BJ (cell line): ENCODE measurements around the gene PI16. TPM values are rescaled to one million over a fixed set of nuclear protein-coding genes. Genes with fewer than 3 reads are reported as not detected.

Source experiments
- CTCF ChIA-PET: fragments of 350-600 bp; formaldehyde crosslinking; extraction: SDS; loops from one replicate; lab custom pipeline; 2021; ENCODE audit warnings: antibody characterized with exemption, inconsistent platforms; lab: Yijun Ruan, JAX
- POLR2A ChIA-PET: fragments of 300-600 bp; sonication (Branson Sonifier 250); formaldehyde crosslinking; extraction: SDS; loops from one replicate; lab custom pipeline; 2021; ENCODE audit warnings: antibody characterized with exemption; lab: Charles Lee
- DNase-seq: peaks from one replicate; pipeline ENCODE4 v3.0.0-alpha.2; 2011; ENCODE audit warnings: low read depth
- H3K27me3 ChIP-seq: 2 replicates; pipeline ENCODE4 v1.6.0; 2011; ENCODE audit warnings: low read length; ENCODE audit not compliant: control insufficient read depth, insufficient read depth
- H3K36me3 ChIP-seq: 2 replicates; pipeline ENCODE4 v1.5.1; 2011; ENCODE audit warnings: low read length; ENCODE audit not compliant: control insufficient read depth, insufficient read depth
- H3K4me3 ChIP-seq: 2 replicates; pipeline ENCODE4 v1.5.1; 2011; ENCODE audit warnings: low read depth, mild to moderate bottlenecking, control low read depth, low read length
- CTCF ChIP-seq: IDR thresholded peaks from 2 replicates; pipeline ENCODE4 v1.5.1; 2011; ENCODE audit warnings: low read depth, mild to moderate bottlenecking, control low read depth, inconsistent platforms, low read length, moderate library complexity; ENCODE audit not compliant: insufficient read depth
- polyA plus RNA-seq: library from polyadenylated mRNA; depleted of rRNA; stranded (reverse); fragments of >200 nt; gene quantifications from 2 replicates; pipeline ENCODE4 v1.2.3, GENCODE V29; 2011

PI16 gene
- polyA plus RNA-seq, 1 experiment: 0.21 TPM

- H3K27me3 ChIP-seq: no peaks in the 10 kb centered on the region
- TF ChIP-seq CTCF: no peak
- POLR2A ChIA-PET: no interaction called here
- DNase-seq: no peak
- peaks cover 2% of the 10 kb centered on the region for H3K36me3 ChIP-seq
- no peak overlapping the region for H3K4me3 ChIP-seq
- CTCF ChIA-PET: no interaction called here
Measured at GRCh38 chr6:36928547-36928918, 26.0 kb upstream of the PI16 start.

- no peak for TF ChIP-seq CTCF
- H3K27me3 ChIP-seq: no peaks in the 10 kb centered on the region
- ChIA-PET POLR2A (no interaction called here), CTCF (no interaction called here)
- no peak for DNase-seq
- H3K36me3 ChIP-seq: no peaks in the 10 kb centered on the region; the same call in 1 of the 2 replicates
- H3K4me3 ChIP-seq: no peak overlapping the region
Measured at GRCh38 chr6:36929152-36929551, 25.4 kb upstream of the PI16 start.

- POLR2A ChIA-PET: no interaction called here
- H3K4me3 ChIP-seq: no peak overlapping the region
- no peaks in the 10 kb centered on the region; the same call in 1 of the 2 replicates for H3K36me3 ChIP-seq
- TF ChIP-seq CTCF: no peak
- CTCF ChIA-PET: no interaction called here
- no peak for DNase-seq
- H3K27me3 ChIP-seq: no peaks in the 10 kb centered on the region
Measured at GRCh38 chr6:36929607-36930006, 24.9 kb upstream of the PI16 start.

- H3K27me3 ChIP-seq: no peaks in the 10 kb centered on the region
- no peak for DNase-seq
- ChIA-PET POLR2A (no interaction called here), CTCF (interaction anchor here (0.6 kb wide), 1 partner anchor 11 kb away, joined by 3 read pairs; no protein-coding TSS in a partner anchor)
- TF ChIP-seq CTCF: no peak
- no peak overlapping the region for H3K4me3 ChIP-seq
- no peaks in the 10 kb centered on the region; the same call in 1 of the 2 replicates for H3K36me3 ChIP-seq
Measured at GRCh38 chr6:36930483-36930882, 24.1 kb upstream of the PI16 start.

GRCh38 chr6:36933102-36933501 lies 21.4 kb upstream of the PI16 start:
- CTCF ChIA-PET: interaction anchor here (0.6 to 1.4 kb wide), 2 partner anchors 48 to 211 kb away, joined by 3 read pairs; partner anchors contain the start of gene C6orf89
- DNase-seq: no peak
- Histone ChIP-seq H3K36me3 (no peaks in the 10 kb centered on the region; the same call in 1 of the 2 replicates), H3K27me3 (no peaks in the 10 kb centered on the region), H3K4me3 (no peak overlapping the region)
- no peak for TF ChIP-seq CTCF
- POLR2A ChIA-PET: no interaction called here
